Cardiac fibroblast (primary cell): ENCODE measurements around the gene PPP6C.

Experiments
- DNase-seq, 2 donors: peaks; one replicate each; pipeline versions ENCODE4 v3.0.0 to v3.0.0-alpha.2; 2010; ENCODE audit warnings: low read depth in 2 of 2
- H3K4me3 ChIP-seq, 2 donors: replicated peaks in 1 of 2; 1 replicate in 1 of 2; 2 replicates in 1 of 2; pipeline ENCODE4 v1.5.1; 2011; ENCODE audit warnings: low read depth in 2 of 2, low read length in 2 of 2, mild to moderate bottlenecking in 2 of 2, moderate library complexity in 1 of 2
- CTCF ChIP-seq: IDR thresholded peaks from one replicate; pipeline ENCODE4 v1.5.1; 2011; ENCODE audit warnings: low read depth, mild to moderate bottlenecking, low read length, inconsistent platforms

PPP6C gene

GRCh38 chr9:125145425-125145824 lies 44.2 kb downstream of the PPP6C start:
- no peak overlapping the region for H3K4me3 ChIP-seq
- DNase-seq = peak; percentile 18 to 54
- no peak for TF ChIP-seq CTCF

DNA sequence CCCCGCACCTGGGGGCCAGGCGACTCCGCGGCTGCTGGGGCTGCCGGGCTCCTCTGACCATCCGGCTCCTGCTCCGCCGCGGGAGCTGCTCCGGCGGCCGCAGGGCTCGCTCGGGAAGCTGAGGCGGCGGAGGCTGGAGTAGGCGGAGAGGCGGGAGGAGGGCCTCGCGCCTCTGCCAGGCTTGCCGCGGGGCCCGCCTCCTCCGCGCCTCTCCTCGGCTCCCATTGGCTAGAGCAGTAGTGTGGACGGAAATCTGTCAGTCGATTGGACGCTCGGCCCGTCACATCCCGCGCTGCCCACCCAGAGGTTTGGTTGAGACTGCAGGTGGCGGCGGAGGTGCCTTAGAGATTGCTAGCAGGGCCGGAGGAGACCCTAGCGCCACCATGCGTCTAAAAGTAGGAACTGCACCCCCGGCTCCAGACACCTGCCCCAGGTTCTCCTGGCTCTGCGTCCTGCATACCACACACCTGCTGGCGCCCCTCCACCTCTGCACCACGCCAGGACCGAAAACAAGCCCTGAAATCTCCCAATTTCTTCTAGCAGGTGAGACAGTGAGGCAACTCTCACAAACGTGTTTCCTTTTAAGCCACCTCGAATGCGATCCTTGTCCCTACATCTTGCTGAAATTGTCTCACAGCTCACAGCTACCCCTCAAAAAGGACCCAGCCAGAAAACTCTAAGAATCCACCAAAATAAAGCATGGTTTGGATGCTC lies 46.1 kb downstream of the PPP6C start, which contains the start of gene SCAI:
SCAI (minus strand) TSS at position 152 of the 714 bp plus-strand sequence; CDS start at position 61, 91 bp downstream.
- TF ChIP-seq CTCF = peak; percentile 98
- H3K4me3 ChIP-seq = peak within 1 kb of the TSS; percentile 67 to 68
- DNase-seq = peak; percentile 99

- TF ChIP-seq CTCF = no peak
- peak overlapping the region; percentile 67 to 68 for H3K4me3 ChIP-seq
- no peak for DNase-seq
Measured at GRCh38 chr9:125142560-125143376, 46.8 kb downstream of the PPP6C start.

DNA sequence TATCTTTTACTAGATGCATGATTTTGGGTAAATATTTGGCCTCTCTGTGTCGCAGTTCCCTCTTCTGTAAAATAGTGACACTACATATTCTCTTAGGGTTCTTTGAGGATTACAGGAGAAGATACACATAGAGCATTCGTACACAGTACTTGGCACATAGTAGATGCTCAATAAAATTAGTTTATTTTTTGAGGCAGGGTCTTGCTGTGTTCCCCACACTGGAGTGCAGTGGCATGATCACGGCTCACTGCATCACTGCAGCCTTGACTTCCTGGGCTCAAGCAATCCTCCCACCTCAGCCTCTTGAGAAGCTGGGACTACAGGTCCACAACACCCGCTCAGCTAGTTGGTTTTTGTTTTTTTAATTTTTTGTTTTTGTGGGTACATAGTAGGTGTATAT lies 47.9 kb downstream of the PPP6C start:
- no peak for TF ChIP-seq CTCF
- H3K4me3 ChIP-seq = no peak overlapping the region
- no peak for DNase-seq

GRCh38 chr9:125141251-125141650 lies 48.4 kb downstream of the PPP6C start:
- H3K4me3 ChIP-seq = no peak overlapping the region
- TF ChIP-seq CTCF = no peak
- DNase-seq = peak in 1 of 2 donors; percentile 47

DNA sequence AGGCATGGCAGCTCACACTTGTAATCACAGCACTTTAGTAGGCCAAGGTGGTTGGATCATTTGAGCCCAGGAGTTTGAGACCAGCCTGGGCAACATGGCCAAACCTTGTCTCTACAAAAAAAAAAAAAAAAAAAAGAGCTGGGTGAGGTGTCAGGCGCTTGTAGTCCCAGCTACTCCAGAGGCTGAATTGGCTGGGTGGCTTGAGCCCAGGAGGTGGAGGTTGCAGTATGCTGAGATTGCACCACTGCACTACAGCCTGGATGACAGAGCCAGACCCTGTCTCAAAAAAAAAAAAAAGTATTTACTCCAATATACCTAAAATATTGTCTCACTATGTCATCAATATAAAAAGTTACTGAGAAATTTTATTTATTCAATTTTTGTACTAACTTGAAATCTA lies 49.0 kb downstream of the PPP6C start:
- H3K4me3 ChIP-seq = no peak overlapping the region
- TF ChIP-seq CTCF = no peak
- no peak for DNase-seq
